Head of caudate nucleus (tissue), 42 donors: ENCODE data around the gene DLG5.

Source experiments
- DNase-seq, 42 donors: peaks; one replicate each; pipeline versions ENCODE4 v3.0.0 to v3.0.0-alpha.2; 2020 to 2021; ENCODE audit warnings: mixed read lengths in 7 of 42
- intact Hi-C: fragments of 100-400 bp; cut with DNase I; formaldehyde crosslinking; loops from one replicate; pipeline ENCODE4 v1.15.0; 2022

The DLG5 gene

GRCh38 chr10:77899080-77899477 lies 27.5 kb downstream of the DLG5 start:
- DNase-seq = no peak
- intact Hi-C loops = no loop called here

GRCh38 chr10:77898323-77899079 lies 28.1 kb downstream of the DLG5 start:
- no peak for DNase-seq
- intact Hi-C loops = no loop called here

GRCh38 chr10:77896058-77896457 lies 30.5 kb downstream of the DLG5 start:
- no peak for DNase-seq
- intact Hi-C loops = no loop called here

- intact Hi-C loops = no loop called here
- DNase-seq = no peak
Observed at GRCh38 chr10:77894058-77894457, 32.5 kb downstream of the DLG5 start.

GRCh38 chr10:77893386-77893785 lies 33.2 kb downstream of the DLG5 start:
- DNase-seq = no peak
- intact Hi-C loops = no loop called here

- intact Hi-C loops = no loop called here
- no peak for DNase-seq
Observed at GRCh38 chr10:77892761-77893160, 33.8 kb downstream of the DLG5 start.

GRCh38 chr10:77892021-77892739 lies 34.4 kb downstream of the DLG5 start:
- DNase-seq = no peak
- intact Hi-C loops = no loop called here

- intact Hi-C loops = no loop called here
- DNase-seq = no peak
Observed at GRCh38 chr10:77890097-77890496, 36.5 kb downstream of the DLG5 start.

GRCh38 chr10:77889277-77889903 lies 37.2 kb downstream of the DLG5 start:
- peak; percentile 27 to 86 (median 68) for DNase-seq
- intact Hi-C loops = no loop called here

- no peak for DNase-seq
Observed at GRCh38 chr10:77888356-77888703, 38.2 kb downstream of the DLG5 start.

GRCh38 chr10:77887631-77888355 lies 38.8 kb downstream of the DLG5 start:
- intact Hi-C loops = no loop called here
- DNase-seq = peak in 7 of 42 donors; percentile 11 to 57 (median 23)

More at GRCh38 chr10:77888356-77888703, 38.2 kb downstream of the DLG5 start:
- intact Hi-C loops = no loop called here

GRCh38 chr10:77886795-77887355 lies 39.7 kb downstream of the DLG5 start:
- intact Hi-C loops = no loop called here
- DNase-seq = no peak

GRCh38 chr10:77884181-77884580 lies 42.4 kb downstream of the DLG5 start:
- no peak for DNase-seq
- intact Hi-C loops = no loop called here

GRCh38 chr10:77881636-77882035 lies 44.9 kb downstream of the DLG5 start:
- intact Hi-C loops = no loop called here
- DNase-seq = no peak

GRCh38 chr10:77881222-77881621 lies 45.3 kb downstream of the DLG5 start:
- no peak for DNase-seq
- intact Hi-C loops = no loop called here

GRCh38 chr10:77879710-77880109 lies 46.8 kb downstream of the DLG5 start:
- no peak for DNase-seq
- intact Hi-C loops = no loop called here

- no peak for DNase-seq
- intact Hi-C loops = no loop called here
Observed at GRCh38 chr10:77879065-77879464, 47.5 kb downstream of the DLG5 start.

GRCh38 chr10:77877441-77878344 lies 48.9 kb downstream of the DLG5 start:
- intact Hi-C loops = no loop called here
- DNase-seq = no peak
